Type B pancreatic cell (in vitro differentiated cells): ENCODE measurements around the gene IFITM2. TPM values are rescaled to one million over a fixed set of nuclear protein-coding genes. Genes with fewer than 3 reads are reported as not detected.

Experiments used
- DNase-seq: peaks from one replicate; pipeline ENCODE4 v3.0.0; 2021; ENCODE audit warnings: mixed read lengths; ENCODE audit not compliant: unreplicated experiment; ENCODE audit errors: extremely low spot score
- H3K27ac Mint-ChIP-seq: 2 replicates; pipeline ENCODE4 v1.8.0; 2021; ENCODE audit warnings: mild to moderate bottlenecking, mixed read lengths
- H3K27me3 Mint-ChIP-seq: 2 replicates; pipeline ENCODE4 v1.8.0; 2021; ENCODE audit warnings: mixed read lengths
- H3K36me3 Mint-ChIP-seq: 2 replicates; pipeline ENCODE4 v1.8.0; 2021; ENCODE audit warnings: mixed read lengths
- H3K4me1 Mint-ChIP-seq: one replicate; pipeline ENCODE4 v1.8.0; 2021; ENCODE audit warnings: mixed read lengths; ENCODE audit not compliant: unreplicated experiment
- H3K4me3 Mint-ChIP-seq: 2 replicates; pipeline ENCODE4 v1.8.0; 2021; ENCODE audit warnings: mild to moderate bottlenecking, mixed read lengths
- H3K9me3 Mint-ChIP-seq: 2 replicates; pipeline ENCODE4 v1.8.0; 2021; ENCODE audit warnings: mixed read lengths
- CTCF ChIP-seq: fragments of 200-600 bp; sonication (generic); conservative IDR thresholded peaks from 2 replicates; pipeline ENCODE4 v1.5.0; 2021; ENCODE audit warnings: antibody characterized with exemption, mild to moderate bottlenecking
- total RNA-seq: library from RNA; stranded (reverse); gene quantifications from 2 replicates; pipeline ENCODE4 v1.2.1, GENCODE V29; 2021; ENCODE audit warnings: low replicate concordance

IFITM2 gene
- total RNA-seq, 1 donor from 2014 or later = 238 TPM

GRCh38 chr11:280706-281485 lies 26.7 kb upstream of the IFITM2 start:
- no peak overlapping the region for H3K4me3 Mint-ChIP-seq
- no peak overlapping the region for H3K27ac Mint-ChIP-seq
- H3K9me3 Mint-ChIP-seq = no peaks in the 10 kb centered on the region
- TF ChIP-seq CTCF = no peak
- no peak for DNase-seq
- H3K4me1 Mint-ChIP-seq = peaks cover 6% of the 10 kb centered on the region
- H3K36me3 Mint-ChIP-seq = no peaks in the 10 kb centered on the region
- peaks cover 18% of the 10 kb centered on the region for H3K27me3 Mint-ChIP-seq

- Mint-ChIP-seq H3K9me3 (no peaks in the 10 kb centered on the region), H3K27ac (no peak overlapping the region), H3K36me3 (no peaks in the 10 kb centered on the region), H3K27me3 (peaks cover 20% of the 10 kb centered on the region), H3K4me3 (no peak overlapping the region), H3K4me1 (peaks cover 6% of the 10 kb centered on the region)
- no peak for DNase-seq
- no peak for TF ChIP-seq CTCF
These were observed 26.0 kb upstream of the IFITM2 start for GRCh38 chr11:281486-282161.

DNA sequence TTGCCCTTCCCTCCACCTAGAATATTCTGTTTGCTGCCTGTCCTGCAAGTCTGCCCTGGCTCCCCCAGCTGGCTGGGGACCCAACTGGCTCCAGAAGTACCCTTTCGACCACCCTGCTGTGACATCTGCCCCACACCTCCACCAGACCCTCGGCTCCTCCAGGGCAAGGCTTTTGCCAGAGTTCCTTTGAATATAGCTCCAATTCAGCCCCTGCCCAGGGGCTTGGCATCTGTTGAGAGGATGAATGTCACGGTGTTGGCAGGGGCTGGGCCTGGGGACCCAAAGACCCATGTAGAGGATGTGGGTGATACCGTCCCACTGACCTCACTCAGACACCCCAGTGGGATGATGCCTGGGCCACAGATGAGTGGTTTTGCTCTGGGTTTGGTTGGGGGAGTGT lies 25.4 kb upstream of the IFITM2 start:
- no peak overlapping the region for H3K4me3 Mint-ChIP-seq
- no peaks in the 10 kb centered on the region for H3K9me3 Mint-ChIP-seq
- TF ChIP-seq CTCF = no peak
- peaks cover 24% of the 10 kb centered on the region for H3K27me3 Mint-ChIP-seq
- peaks cover 10% of the 10 kb centered on the region for H3K4me1 Mint-ChIP-seq
- DNase-seq = no peak
- H3K27ac Mint-ChIP-seq = no peak overlapping the region
- H3K36me3 Mint-ChIP-seq = no peaks in the 10 kb centered on the region

- H3K27me3 Mint-ChIP-seq = peaks cover 26% of the 10 kb centered on the region
These were observed 24.8 kb upstream of the IFITM2 start for GRCh38 chr11:282630-283360.

More at GRCh38 chr11:282630-283360, 24.8 kb upstream of the IFITM2 start:
- no peak overlapping the region for H3K4me3 Mint-ChIP-seq
- TF ChIP-seq CTCF = no peak
- H3K9me3 Mint-ChIP-seq = no peaks in the 10 kb centered on the region
- no peak for DNase-seq
- H3K27ac Mint-ChIP-seq = no peak overlapping the region
- H3K4me1 Mint-ChIP-seq = peaks cover 10% of the 10 kb centered on the region
- H3K36me3 Mint-ChIP-seq = no peaks in the 10 kb centered on the region
